Stimulated activated CD8-positive, alpha-beta memory T cell treated with anti-CD3 and anti-CD28 coated beads, Interleukin-2, amount 100 ng/mL, for 48 hours (primary cell): ENCODE results near the gene OCEL1.
A peak's percentile ranks its signal among the peaks of the same experiment; 100 is the strongest.
"Not testable (repeated sequence)": the region's sequence is repeated elsewhere in the genome, so short reads cannot be mapped to it uniquely, and the experiment has no call there.

Experiments
- DNase-seq, 2 donors: peaks; one replicate each; pipeline ENCODE4 v3.0.0-alpha.2; 2020; ENCODE audit warnings: low read depth in 2 of 2

The OCEL1 gene, protein sequence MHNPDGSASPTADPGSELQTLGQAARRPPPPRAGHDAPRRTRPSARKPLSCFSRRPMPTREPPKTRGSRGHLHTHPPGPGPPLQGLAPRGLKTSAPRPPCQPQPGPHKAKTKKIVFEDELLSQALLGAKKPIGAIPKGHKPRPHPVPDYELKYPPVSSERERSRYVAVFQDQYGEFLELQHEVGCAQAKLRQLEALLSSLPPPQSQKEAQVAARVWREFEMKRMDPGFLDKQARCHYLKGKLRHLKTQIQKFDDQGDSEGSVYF

DNA sequence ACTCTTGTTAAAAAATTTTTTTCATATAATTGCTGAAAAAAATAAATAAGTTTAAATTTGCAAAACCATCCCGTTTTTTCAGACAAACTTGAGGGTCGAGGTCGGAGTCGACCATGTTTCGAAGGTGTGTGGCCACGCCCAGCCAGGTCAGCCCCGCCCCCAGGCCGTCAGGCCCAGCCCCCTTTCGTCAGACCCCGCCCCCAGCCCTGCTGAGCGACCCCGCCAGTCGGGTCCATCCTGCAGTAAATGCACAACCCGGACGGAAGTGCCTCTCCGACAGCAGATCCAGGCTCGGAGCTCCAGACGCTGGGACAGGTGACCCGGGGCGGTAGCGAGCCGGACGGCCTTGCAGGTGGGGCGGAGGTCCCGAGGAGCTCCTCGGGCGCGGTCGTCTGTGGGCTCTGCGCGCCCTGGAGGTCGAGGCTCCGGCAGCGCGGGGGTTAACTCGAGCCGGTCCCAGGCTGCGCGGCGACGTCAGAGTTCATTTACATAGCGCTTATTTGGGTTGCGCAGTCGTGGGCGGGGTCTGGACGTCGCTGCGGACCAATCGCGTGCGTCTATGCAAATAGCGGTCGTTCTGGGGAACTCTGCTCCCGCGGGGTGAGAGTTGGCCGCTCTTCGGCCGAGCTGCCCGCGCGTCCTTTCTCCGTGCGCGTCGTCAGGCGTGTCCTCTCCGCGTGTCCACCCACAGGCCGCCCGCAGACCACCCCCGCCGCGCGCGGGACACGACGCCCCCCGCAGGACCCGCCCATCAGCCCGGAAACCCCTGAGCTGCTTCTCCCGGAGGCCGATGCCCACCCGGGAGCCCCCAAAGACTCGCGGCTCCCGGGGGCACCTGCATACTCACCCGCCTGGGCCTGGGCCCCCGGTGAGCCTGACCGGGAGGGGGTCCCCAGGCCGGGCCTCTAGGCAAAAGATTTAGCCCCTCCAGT lies at the start of gene OCEL1:
OCEL1 (plus strand) TSS at position 225 of the 932 bp plus-strand sequence; CDS start at position 247, 22 bp downstream.
- peak; percentile 92 to 97 for DNase-seq

GRCh38 chr19:17178291-17178690 lies 47.7 kb upstream of the OCEL1 start:
- DNase-seq, result no peak

DNA sequence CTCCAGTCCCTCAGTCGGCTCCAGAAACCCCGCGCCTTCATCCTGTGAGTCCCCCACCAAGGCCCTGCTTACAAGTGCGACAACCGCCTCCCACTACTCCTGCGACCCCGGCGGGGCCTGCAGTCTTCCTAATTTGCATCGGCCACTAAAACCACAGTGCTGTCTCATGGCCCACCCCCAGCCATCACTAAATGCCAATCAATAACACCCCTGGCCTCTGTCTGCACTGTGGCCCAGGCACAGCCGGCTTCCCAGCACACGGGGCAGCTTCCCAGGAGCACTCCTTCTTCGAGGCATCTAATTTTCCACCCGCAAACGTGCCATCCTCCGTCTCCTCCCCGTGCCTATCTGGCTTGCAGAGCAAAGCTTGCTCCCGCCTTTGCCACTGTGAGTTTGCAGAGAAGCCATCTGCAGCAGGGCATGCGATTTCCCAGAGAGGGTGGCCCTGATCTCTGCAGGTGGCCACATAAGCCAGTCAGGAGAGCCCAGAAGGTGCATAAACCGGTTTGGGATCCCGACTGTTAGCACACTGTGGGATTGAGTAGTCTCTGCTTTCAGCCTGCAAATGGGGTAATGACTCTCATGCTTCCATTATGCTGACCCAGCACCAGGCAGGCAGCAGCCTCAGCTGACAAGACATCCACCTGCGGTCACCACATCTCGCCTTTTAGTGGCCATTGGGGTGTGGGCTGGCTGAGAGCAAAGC lies 44.9 kb upstream of the OCEL1 start:
- DNase-seq, result no peak

- peak in 1 of 2 donors; percentile 7 for DNase-seq
Measured at GRCh38 chr19:17183271-17183761, 42.7 kb upstream of the OCEL1 start.

- DNase-seq, result no peak
Measured at GRCh38 chr19:17183858-17184321, 42.1 kb upstream of the OCEL1 start.

- peak in 1 of 2 donors; percentile 20 for DNase-seq
Measured at GRCh38 chr19:17184371-17184841, 41.6 kb upstream of the OCEL1 start.

GRCh38 chr19:17185590-17185989 lies 40.4 kb upstream of the OCEL1 start:
- DNase-seq, result no peak

DNA sequence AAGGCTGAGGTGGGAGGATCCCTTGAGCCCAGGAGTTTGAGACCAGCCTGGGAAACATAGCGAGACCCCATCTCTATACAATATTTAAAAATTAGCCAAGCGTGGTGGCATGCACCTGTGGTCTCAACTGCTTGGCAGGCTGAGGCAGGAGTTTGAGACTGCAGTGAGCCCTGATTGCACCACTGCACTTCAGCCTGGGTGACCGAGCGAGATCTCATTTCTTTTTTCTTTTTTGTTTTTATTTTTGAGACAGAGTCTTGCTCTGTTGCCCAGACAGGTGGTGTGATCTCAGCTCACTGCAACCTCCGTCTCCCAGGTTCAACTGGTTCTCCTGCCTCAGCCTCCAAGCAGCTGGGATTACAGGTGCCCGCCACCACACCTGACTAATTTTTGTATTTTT lies 34.3 kb upstream of the OCEL1 start:
- not testable (repeated sequence) for DNase-seq

DNA sequence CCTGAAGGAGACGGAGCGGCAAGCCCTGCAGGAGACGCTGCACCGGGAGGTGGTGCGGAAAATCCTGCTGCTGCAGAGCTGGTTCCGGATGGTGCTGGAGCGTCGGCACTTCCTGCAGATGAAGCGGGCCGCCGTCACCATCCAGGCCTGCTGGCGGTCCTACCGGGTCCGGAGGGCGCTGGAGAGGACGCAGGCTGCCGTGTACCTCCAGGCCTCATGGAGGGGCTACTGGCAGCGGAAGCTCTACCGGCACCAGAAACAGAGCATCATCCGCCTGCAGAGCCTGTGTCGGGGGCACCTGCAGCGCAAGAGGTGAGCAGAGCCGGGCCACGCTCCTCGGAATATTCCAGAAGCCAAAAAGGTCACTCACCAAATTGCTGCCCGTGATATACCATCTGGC lies 33.3 kb upstream of the OCEL1 start:
- no peak for DNase-seq

DNA sequence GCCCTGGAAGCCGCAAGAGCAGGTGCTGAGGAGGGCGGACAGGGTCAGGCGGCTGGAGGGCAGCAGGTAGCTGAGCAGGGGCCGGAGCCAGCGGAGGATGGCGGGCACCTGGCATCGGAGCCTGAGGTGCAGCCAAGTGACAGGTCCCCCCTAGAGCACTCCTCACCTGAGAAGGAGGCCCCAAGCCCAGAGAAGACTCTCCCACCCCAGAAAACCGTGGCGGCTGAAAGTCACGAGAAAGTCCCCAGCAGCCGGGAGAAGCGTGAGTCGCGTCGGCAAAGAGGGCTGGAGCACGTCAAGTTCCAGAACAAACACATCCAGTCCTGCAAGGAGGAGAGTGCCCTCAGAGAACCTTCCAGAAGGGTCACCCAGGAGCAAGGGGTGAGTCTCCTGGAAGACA lies 31.4 kb upstream of the OCEL1 start:
- DNase-seq, result no peak

- DNase-seq, result no peak
Measured at GRCh38 chr19:17195106-17195505, 30.9 kb upstream of the OCEL1 start.

GRCh38 chr19:17196610-17197009 lies 29.4 kb upstream of the OCEL1 start:
- no peak for DNase-seq

- no peak for DNase-seq
Measured at GRCh38 chr19:17197666-17198065, 28.4 kb upstream of the OCEL1 start.

GRCh38 chr19:17200408-17201079 lies 25.5 kb upstream of the OCEL1 start:
- DNase-seq, result no peak

DNA sequence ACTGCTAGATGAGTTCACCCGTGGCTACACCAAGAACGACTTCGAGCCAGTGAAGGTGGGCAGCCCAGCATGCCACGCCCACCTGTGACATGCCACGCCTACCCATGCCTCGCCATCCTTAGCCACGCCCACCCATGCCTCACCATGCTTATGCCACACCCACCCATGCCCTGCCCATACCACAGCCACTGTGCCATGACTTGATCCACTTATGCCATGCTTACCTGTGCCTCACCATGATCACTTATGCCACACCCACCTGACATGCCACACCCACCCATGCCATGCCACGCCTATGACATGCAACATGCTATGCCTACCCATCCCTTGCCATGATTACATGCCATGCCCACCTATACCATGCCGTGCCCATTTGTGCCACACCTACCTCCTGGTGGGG lies 23.8 kb upstream of the OCEL1 start:
- DNase-seq, result no peak

DNA sequence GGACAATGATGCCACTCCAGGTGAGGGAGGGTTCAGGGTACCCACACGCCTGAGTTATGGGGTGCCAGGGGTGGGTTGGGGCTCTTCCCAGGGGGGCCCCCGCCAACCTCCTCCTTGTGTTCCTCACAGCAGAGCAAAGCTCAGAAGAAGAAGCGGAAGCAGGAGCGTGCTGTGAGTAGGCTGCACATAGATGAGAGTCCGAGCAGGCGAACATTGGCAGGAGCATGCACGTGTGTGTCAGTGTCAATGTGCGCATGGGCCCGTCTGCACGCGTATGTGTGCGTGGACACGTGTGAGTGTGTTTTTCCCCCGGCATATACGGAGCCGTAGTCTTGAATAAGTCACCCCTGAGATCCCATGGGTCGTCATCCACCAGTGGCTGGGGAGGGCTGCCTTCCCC lies 23.3 kb upstream of the OCEL1 start:
- no peak for DNase-seq

DNA sequence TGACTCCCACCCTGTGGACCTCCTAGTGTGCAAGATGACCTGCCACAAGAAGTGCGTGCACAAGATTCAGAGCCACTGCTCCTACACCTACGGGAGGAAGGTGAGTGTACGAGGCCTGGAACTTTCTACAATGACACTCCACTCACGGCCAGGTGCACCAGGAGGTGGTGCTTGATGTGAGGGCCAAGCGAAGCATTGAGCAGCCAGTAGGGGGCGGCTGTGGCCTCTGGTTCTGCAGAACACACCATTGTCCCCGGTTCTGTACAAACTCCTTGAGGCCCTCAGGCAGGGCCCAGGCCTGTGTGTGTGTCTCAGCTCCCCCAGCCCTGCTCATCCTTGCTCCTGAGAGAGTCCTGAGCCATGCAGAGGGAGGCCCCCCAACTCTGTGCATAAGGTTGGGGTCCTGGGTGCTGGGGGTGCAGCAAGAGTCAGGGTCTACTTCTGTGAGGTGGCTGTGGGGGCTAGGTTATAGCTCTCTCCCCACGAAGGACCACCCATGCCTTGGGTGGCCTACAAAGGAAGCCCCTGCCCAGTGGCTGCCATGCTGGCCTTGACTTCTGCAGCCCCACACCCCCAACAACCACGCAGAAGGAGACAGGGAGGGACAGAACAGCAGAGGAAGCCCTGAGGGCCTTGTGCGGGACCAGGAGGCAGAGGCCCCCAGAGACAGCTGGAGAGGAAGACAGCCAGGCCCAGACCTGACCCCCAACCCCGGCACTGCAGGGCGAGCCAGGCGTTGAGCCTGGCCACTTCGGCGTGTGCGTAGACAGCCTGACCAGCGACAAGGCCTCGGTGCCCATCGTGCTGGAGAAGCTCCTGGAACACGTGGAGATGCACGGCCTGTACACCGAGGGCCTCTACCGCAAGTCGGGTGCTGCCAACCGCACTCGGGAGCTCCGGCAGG lies 20.5 kb upstream of the OCEL1 start:
- DNase-seq, result peak in 1 of 2 donors; percentile 51

DNA sequence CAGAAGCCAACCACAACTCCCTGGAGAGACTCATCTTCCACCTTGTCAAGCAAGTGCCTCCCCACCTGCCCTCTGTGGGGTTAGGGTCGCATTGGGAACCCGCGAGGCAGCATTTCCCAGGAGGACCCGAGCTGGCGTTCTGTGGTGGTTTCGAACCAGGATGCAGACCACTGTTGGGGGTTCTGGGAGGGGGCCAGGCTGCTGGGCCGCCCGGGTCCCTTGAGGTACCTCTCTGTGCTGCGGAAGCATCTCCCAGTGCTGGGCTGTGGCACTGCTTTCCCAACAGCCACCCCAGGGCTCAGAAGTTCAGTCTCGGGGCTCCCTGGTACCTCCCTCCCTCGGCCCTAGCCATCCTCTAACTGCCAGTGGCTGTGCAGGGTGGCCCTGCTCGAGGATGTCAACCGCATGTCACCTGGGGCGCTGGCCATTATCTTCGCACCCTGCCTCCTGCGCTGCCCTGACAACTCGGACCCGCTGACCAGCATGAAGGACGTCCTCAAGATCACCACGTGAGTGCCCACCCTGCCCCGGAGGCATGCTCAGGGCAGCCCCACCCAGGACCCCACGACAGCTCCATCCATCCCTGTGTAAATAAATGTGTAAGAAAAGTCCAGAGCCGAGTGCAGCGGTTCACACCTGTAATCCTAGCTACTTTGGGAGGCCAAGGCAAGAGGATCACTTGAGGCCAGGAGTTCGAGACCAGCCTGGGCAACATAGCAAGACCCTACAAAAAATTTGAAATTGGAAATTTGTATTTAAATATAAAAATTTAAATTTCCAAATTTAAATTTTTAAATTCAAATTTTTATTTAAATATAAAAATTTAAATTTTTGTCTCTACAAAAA lies 19.1 kb upstream of the OCEL1 start:
- no peak for DNase-seq
